Retina (tissue), 1 donor: ENCODE results near the gene UNC79.

Experiments
- DNase-seq: peaks from one replicate; pipeline ENCODE4 v3.0.0-alpha.2; 2016

UNC79 gene

DNA sequence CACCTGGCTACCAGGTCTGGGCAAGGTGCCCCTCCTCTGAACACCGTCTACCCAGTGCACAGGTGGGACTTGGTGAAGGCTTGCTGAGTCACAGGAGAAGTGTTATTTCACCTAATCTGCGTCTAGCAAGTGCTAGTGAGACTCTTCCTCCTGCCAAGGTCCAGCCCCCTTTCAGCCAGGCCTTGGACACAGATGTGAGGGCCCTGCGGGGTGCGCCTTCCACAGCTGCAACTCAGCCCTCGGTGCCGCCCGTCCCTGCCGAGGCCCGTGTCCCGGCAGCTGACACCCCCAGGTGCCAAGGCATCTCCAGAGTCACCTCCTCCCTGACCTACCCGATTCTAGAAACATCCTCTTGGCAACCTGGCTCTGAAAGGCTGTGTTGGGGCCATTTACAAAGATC lies 302.5 kb downstream of the UNC79 start:
- DNase-seq: no peak

DNA sequence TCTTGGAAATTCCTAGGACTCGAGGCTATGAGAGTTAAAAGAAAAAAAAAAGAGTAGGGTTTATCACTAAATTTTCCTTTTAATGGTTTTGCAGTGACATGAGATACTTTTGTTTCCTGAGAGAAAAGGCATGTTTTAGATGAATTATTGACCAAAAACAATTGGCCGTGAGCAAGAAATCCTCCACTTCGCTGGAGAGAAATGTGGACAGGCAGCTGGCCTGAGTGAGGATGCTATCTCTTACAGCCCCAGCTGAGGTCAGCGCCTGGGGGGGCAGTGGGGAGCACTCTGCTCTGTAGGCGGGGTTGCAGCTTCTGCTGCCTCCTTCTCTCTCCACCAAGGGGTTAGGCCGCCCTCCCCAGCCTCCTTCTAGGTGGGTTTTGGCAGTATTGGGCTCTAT lies 302.9 kb downstream of the UNC79 start:
- peak; percentile 46 for DNase-seq

- no peak for DNase-seq
Measured at GRCh38 chr14:93734086-93734822, 303.5 kb downstream of the UNC79 start.

DNA sequence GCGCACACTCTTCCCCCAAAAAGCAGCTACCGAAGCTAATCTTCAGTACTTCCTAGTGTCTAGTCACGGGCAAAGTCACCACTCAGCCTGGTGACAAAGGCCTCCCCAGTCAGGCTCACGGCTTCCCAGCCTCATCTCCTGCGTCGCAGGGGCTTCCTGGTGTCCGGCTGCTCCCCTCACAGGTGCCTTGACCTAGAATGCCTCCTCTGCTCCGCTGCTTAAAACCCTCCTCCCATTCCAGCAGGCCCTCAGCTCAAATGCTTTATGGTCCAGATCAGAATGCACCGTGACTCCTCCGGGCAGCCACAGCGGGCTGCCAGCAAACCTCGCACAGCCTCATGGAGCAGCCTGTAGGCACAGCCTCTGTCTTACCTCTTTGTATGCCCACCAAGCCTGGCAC lies 304.5 kb downstream of the UNC79 start:
- DNase-seq: no peak

GRCh38 chr14:93736378-93737014 lies 305.8 kb downstream of the UNC79 start:
- DNase-seq: no peak

- no peak for DNase-seq
Measured at GRCh38 chr14:93737634-93738033, 306.9 kb downstream of the UNC79 start.

- peak; percentile 44 for DNase-seq
Measured at GRCh38 chr14:93741556-93742230, 311.0 kb downstream of the UNC79 start.

GRCh38 chr14:93742761-93743160 lies 312.0 kb downstream of the UNC79 start:
- no peak for DNase-seq

- peak; percentile 26 for DNase-seq
Measured at GRCh38 chr14:93743270-93744060, 312.7 kb downstream of the UNC79 start.

- no peak for DNase-seq
Measured at GRCh38 chr14:93744176-93744575, 313.4 kb downstream of the UNC79 start.

- no peak for DNase-seq
Measured at GRCh38 chr14:93744876-93745275, 314.1 kb downstream of the UNC79 start.

- DNase-seq: peak; percentile 37
Measured at GRCh38 chr14:93745603-93746273, 315.0 kb downstream of the UNC79 start.

DNA sequence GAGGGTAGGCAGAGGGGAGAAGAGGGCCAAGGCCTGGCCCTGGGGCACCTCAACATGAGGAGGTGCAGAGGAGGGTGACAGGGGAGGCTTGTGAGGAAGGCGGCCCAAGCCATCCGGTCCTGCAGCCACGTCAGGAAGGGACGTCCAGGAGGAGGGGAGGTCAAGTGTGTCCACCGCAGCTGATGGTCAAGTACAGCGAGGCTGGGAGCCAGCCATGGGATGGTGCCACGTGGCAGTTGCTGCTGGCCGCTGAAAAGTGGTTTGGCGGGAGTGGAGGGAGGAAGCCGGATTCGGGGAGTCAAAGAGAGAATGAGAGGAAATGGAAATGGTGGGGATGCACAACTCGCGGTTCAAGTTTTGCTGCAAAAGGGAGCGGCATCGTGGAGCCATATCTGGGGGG lies 316.4 kb downstream of the UNC79 start:
- DNase-seq: no peak

DNA sequence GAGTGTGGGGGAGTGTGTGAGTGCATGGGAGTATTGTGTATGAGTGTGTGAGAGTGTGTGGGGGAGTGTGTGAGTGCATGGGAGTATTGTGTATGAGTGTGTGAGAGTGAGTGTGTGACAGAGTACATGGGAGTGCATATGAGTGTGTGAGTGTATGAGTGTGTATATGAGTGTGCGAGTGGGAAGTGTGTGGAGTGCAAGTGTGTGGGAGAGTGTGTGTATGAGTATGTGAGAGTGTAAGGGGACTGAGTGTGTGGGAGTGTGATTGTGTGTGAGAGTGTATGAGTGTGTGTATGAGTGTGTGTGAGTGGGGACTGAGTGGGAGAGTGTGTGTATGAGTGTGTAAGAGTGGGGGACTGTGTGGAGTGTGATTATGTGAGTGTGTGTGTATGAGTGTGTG lies 316.8 kb downstream of the UNC79 start:
- no peak for DNase-seq

DNA sequence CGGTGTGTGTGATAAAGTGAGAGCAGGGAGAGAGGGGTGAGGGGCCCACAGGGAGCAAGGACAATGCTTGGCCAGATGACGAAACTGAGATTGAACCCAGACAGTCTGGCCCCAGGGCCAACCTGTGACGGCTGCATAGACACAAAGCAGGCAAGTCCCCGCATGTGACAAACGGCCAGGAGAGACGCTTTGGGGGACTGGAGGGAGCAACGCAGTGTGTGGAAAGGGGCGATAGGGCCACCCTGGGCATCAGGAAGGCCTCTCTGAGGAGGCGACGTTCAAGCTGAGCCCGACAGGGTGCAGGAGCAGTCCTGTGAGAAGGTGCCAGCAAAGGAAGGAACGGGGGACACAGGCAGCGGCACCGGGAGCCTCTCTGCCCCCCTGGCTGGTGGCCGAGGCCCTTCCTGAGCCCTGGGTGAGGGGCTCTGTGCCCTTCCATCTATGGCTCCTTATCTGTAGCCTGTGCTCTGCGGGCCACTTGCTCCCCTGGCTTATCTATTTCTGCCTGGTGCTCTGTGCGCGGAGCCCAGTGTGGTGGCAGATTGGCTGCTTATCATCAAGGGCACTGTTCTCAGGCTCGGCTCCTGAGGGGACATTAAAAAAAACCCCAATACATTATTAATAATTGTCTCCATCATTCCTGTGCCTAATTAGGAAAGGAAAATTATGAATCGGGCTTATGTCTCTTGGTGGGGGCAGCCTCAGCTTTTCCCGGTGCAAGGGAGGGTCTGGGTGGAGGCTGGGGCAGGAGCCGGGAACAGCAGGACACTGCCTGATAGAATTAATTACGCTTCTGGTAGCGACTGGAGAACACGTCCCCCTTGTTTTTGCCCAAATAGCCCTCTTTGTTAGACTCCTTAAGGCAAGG lies 317.7 kb downstream of the UNC79 start:
- peak; percentile 83 for DNase-seq

DNA sequence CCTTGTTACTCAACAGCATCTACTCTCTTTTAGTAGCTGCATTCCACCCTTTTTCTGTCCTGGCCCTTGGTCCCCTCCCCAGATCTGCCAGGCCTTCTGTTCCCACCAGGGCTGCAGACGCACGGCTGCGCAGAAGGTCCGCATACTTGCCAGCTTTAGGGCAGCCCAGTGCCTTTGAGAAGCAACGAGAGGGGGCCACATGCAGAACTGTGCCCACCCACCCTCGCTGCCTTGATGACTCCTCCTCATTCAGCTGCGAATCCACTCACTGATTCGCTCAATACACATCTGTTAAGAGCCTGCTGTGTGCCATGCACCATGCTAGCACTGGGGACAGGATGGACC lies 318.3 kb downstream of the UNC79 start:
- no peak for DNase-seq

- DNase-seq: no peak
Measured at GRCh38 chr14:93751946-93752655, 321.4 kb downstream of the UNC79 start.

GRCh38 chr14:93752980-93753561 lies 322.3 kb downstream of the UNC79 start:
- DNase-seq: no peak

- DNase-seq: no peak
Measured at GRCh38 chr14:93753647-93754046, 322.9 kb downstream of the UNC79 start.

GRCh38 chr14:93757206-93757605 lies 326.5 kb downstream of the UNC79 start:
- no peak for DNase-seq
